ENCODE measurements around the gene PSKH1.
A peak's percentile ranks its signal among the peaks of the same experiment; 100 is the strongest.

PSKH1 gene

GRCh38 chr16:67933805-67934204 lies 40.8 kb downstream of the PSKH1 start:
- DNase-seq (ENCODE audit: extremely low spot score), result no peak
- TF ChIP-seq CTCF (IDR thresholded peaks at IDR 0.05; ENCODE audit: control extremely low read depth, extremely low read depth, low read depth, missing control alignments), result no peak
- ChIA-PET CTCF (interaction anchor here (1.2 to 7.0 kb wide), 8 partner anchors 9 to 413 kb away, joined by 3 to 38 read pairs (median 5); no protein-coding TSS in a partner anchor), POLR2A (interaction anchor here (0.6 kb wide), 1 partner anchor 128 kb away, joined by 3 read pairs; the partner anchor contains the start of gene RANBP10)

DNA sequence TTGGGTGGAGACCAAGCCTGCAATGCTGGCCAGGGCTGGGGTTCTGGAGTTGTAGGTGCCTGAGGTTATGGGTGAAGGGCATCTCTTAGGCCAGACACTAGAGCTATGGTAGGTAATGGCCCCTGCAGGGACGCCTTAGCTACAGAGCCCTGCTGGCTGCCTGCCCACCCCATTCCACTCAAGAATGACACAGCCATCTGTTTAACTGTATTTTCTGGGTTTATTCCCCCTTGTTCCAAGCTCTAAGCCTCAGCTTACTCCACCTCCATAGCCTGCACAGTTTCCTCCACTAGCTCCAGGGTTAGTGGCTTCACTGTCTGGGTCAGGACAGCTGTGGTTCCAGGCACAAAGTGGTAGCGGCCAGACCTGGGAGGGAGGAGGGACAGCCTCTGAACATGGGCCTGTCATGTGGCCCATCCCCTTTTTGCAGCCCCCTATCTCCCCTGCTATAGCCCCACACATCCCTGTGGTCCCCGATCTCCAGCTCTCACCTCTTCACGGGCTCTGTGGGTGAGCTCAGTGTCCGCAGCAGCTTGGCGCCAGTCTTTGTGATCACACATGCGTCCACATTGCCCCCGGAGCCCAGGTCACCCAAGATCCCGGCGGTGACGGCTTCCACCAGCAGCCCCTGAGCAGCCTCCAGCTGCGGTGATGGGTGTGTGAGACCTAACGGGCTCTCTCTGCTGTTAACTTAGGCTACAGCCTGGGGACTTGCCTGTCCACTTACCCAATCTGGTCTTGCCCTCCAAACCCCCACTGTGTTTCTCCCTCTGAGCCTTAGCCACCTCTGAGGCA lies 41.4 kb downstream of the PSKH1 start:
- TF ChIP-seq CTCF (IDR thresholded peaks at IDR 0.05; ENCODE audit: control extremely low read depth, extremely low read depth, low read depth, missing control alignments), result no peak
- POLR2A ChIA-PET, result interaction anchor here (0.6 kb wide), 1 partner anchor 128 kb away, joined by 3 read pairs; the partner anchor contains the start of gene RANBP10
- no peak for DNase-seq (ENCODE audit: extremely low spot score)
- CTCF ChIA-PET, result interaction anchor here (1.1 to 7.0 kb wide), 13 partner anchors 10 to 413 kb away, joined by 3 to 38 read pairs (median 3); no protein-coding TSS in a partner anchor

- ChIA-PET CTCF (interaction anchor here (0.9 to 7.0 kb wide), 15 partner anchors 11 to 420 kb away, joined by 3 to 38 read pairs (median 3); no protein-coding TSS in a partner anchor), POLR2A (no interaction called here)
- TF ChIP-seq CTCF (IDR thresholded peaks at IDR 0.05; ENCODE audit: control extremely low read depth, extremely low read depth, low read depth, missing control alignments), result no peak
- no peak for DNase-seq (ENCODE audit: extremely low spot score)
These were observed 42.0 kb downstream of the PSKH1 start for GRCh38 chr16:67935101-67935401.

GRCh38 chr16:67935402-67936123 lies 42.5 kb downstream of the PSKH1 start:
- CTCF ChIA-PET, result interaction anchor here (0.8 to 7.0 kb wide), 20 partner anchors 8 to 421 kb away, joined by 3 to 38 read pairs (median 3); no protein-coding TSS in a partner anchor
- TF ChIP-seq CTCF (IDR thresholded peaks at IDR 0.05; ENCODE audit: control extremely low read depth, extremely low read depth, low read depth, missing control alignments), result no peak
- POLR2A ChIA-PET, result interaction anchor here (0.7 kb wide), 1 partner anchor 29 kb away, joined by 3 read pairs; no protein-coding TSS in a partner anchor
- DNase-seq (ENCODE audit: extremely low spot score), result peak; percentile 99

DNA sequence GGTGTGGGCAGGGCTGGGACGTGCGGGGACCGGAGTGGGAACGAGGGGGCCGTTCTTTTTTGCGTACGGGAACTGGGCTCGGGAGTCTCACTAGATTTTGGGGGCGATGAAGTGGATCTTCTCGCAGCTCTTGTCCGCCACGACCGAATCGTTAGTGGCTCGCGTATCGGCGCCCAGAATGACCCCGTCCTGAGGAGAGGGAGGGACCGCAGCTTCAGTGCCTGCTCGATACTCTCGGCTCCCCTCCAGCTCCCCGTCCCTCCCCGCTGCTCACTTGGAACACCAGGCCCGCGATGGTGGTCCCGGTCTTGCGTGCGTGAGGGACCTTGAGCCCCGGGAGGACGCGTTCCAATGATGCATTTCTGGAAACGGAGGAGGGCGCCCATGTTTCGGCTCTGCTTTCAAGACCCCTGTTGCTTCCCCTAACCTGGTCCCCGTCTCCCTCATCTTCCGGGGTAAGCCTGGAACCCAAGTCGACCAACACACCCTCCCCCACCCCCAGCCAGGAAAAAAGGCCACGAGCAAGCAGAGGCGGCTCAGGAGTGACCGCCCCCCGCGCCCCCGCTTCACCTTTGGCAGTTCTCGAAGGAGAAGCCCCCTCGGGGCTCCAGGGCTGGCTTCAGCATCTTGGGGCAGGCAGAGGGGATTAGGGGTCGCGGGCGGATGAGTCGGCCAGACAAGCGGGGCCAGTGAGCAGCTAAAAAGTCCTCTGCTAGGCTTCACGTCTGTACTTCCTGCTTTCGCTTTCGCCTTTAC lies 43.2 kb downstream of the PSKH1 start, which contains the start of gene PSMB10:
Gene PSMB10, minus strand, starts transcription at position 727 of the 756 bp plus-strand sequence. Its CDS starts 101 bp downstream, at position 626.
- DNase-seq (ENCODE audit: extremely low spot score), result peak; percentile 48
- ChIA-PET POLR2A (interaction anchor here (0.7 kb wide), 1 partner anchor 28 kb away, joined by 3 read pairs; no protein-coding TSS in a partner anchor), CTCF (interaction anchor here (0.8 to 7.0 kb wide), 21 partner anchors 9 to 422 kb away, joined by 3 to 38 read pairs (median 3); no protein-coding TSS in a partner anchor)
- no peak for TF ChIP-seq CTCF (IDR thresholded peaks at IDR 0.05; ENCODE audit: control extremely low read depth, extremely low read depth, low read depth, missing control alignments)

Data from GM10248 (cell line).